ENCODE results near the gene CDAN1. TPM values are rescaled to one million over a fixed set of nuclear protein-coding genes. Genes with fewer than 3 reads are reported as not detected.

Gene CDAN1
- total and polyA plus RNA-seq, 10 of the 15 experiments (the other 5 are each of a cell fraction or from before 2014, with no cell fraction given): 0.56 to 14.2 (median 6.7) TPM

DNA sequence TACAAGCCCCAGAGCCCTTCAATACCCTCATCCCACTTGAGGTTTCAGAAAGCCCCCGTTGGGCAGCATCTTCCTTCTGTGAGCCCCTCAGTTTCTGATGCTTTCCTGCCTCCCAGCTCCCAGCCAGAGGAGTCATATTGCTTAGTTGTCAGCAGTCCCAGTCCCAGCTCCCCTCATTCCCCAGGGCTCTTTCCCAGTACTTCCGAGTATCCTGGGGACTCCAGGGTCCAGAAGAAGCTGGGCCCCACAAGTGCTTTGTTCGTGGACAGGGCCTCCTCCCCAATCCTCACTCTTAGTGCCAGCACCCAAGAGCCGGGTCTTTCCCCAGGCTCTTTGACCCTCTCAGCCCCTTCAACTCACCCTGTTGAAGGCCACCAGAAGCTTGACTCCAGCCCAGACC is 43.9 kb downstream of the CDAN1 start:
- intact Hi-C loops (cut with micrococcal nuclease; ENCODE audit: unreplicated experiment) (no loop called here), in situ Hi-C loops (cut with MboI) (no loop called here)
- ChIA-PET POLR2A (no interaction called here), RAD21 (ENCODE audit: unreplicated experiment) (no interaction called here), SMC1A (ENCODE audit: uncharacterized antibody, unreplicated experiment) (no interaction called here), CTCF (no interaction called here)
- no peaks in the 10 kb centered on the region for H4K20me1 ChIP-seq (ENCODE audit: control insufficient read depth, insufficient read depth)
- no peaks in the 10 kb centered on the region; a peak in 1 of 4 replicates for H3K36me3 ChIP-seq (ENCODE audit: control insufficient read depth in 2 of 2, insufficient read depth in 2 of 2, low read length in 1 of 2)
- BruUV-seq (replicated peaks): no TSS peak
- WGBS (ENCODE audit: insufficient coverage, insufficient replicate concordance, low lambda C conversion rate, missing lambda C conversion rate): 88% methylated on average over 4 of the region's 4 CpGs
- ATAC-seq: no peak
- H2AFZ ChIP-seq (ENCODE audit: control insufficient read depth, low read depth, low read length): no peak overlapping the region
- no peak overlapping the region for H3K9ac ChIP-seq (ENCODE audit: control insufficient read depth, insufficient read depth, low read length)
- no peaks in the 10 kb centered on the region for H3K27me3 ChIP-seq (replicated peaks in 1 of 2; ENCODE audit: control insufficient read depth in 2 of 2, insufficient read depth in 2 of 2, low read length in 1 of 2)
- H3K79me2 ChIP-seq (ENCODE audit: control insufficient read depth, insufficient read depth, low read length): no peaks in the 10 kb centered on the region
- H3K27ac ChIP-seq (ENCODE audit: control insufficient read depth, insufficient read depth): no peak overlapping the region
- TF ChIP-seq, protein P1, sequence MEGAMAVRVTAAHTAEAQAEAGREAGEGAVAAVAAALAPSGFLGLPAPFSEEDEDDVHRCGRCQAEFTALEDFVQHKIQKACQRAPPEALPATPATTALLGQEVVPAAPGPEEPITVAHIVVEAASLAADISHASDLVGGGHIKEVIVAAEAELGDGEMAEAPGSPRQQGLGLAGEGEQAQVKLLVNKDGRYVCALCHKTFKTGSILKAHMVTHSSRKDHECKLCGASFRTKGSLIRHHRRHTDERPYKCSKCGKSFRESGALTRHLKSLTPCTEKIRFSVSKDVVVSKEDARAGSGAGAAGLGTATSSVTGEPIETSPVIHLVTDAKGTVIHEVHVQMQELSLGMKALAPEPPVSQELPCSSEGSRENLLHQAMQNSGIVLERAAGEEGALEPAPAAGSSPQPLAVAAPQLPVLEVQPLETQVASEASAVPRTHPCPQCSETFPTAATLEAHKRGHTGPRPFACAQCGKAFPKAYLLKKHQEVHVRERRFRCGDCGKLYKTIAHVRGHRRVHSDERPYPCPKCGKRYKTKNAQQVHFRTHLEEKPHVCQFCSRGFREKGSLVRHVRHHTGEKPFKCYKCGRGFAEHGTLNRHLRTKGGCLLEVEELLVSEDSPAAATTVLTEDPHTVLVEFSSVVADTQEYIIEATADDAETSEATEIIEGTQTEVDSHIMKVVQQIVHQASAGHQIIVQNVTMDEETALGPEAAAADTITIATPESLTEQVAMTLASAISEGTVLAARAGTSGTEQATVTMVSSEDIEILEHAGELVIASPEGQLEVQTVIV (IDR thresholded peaks at IDR 0.05; ENCODE audit: borderline replicate concordance, partially characterized antibody): no peak
- TF ChIP-seq, protein P2, sequence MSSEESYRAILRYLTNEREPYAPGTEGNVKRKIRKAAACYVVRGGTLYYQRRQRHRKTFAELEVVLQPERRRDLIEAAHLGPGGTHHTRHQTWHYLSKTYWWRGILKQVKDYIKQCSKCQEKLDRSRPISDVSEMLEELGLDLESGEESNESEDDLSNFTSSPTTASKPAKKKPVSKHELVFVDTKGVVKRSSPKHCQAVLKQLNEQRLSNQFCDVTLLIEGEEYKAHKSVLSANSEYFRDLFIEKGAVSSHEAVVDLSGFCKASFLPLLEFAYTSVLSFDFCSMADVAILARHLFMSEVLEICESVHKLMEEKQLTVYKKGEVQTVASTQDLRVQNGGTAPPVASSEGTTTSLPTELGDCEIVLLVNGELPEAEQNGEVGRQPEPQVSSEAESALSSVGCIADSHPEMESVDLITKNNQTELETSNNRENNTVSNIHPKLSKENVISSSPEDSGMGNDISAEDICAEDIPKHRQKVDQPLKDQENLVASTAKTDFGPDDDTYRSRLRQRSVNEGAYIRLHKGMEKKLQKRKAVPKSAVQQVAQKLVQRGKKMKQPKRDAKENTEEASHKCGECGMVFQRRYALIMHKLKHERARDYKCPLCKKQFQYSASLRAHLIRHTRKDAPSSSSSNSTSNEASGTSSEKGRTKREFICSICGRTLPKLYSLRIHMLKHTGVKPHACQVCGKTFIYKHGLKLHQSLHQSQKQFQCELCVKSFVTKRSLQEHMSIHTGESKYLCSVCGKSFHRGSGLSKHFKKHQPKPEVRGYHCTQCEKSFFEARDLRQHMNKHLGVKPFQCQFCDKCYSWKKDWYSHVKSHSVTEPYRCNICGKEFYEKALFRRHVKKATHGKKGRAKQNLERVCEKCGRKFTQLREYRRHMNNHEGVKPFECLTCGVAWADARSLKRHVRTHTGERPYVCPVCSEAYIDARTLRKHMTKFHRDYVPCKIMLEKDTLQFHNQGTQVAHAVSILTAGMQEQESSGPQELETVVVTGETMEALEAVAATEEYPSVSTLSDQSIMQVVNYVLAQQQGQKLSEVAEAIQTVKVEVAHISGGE (CRISPR knock-in tag; IDR thresholded peaks at IDR 0.05): no peak
- TF ChIP-seq, protein P3, sequence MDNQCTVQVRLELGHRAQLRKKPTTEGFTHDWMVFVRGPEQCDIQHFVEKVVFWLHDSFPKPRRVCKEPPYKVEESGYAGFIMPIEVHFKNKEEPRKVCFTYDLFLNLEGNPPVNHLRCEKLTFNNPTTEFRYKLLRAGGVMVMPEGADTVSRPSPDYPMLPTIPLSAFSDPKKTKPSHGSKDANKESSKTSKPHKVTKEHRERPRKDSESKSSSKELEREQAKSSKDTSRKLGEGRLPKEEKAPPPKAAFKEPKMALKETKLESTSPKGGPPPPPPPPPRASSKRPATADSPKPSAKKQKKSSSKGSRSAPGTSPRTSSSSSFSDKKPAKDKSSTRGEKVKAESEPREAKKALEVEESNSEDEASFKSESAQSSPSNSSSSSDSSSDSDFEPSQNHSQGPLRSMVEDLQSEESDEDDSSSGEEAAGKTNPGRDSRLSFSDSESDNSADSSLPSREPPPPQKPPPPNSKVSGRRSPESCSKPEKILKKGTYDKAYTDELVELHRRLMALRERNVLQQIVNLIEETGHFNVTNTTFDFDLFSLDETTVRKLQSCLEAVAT (IDR thresholded peaks at IDR 0.05): no peak
- TF ChIP-seq, protein P4, sequence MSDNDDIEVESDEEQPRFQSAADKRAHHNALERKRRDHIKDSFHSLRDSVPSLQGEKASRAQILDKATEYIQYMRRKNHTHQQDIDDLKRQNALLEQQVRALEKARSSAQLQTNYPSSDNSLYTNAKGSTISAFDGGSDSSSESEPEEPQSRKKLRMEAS (IDR thresholded peaks at IDR 0.05; ENCODE audit: low read depth, low read length): no peak
- no peak for TF ChIP-seq SMAD5 (IDR thresholded peaks at IDR 0.05; ENCODE audit: low read depth)
- no peak for TF ChIP-seq POLR2AphosphoS5 (IDR thresholded peaks at IDR 0.05; ENCODE audit: low read length)
- TF ChIP-seq HDGF (IDR thresholded peaks at IDR 0.05): no peak
- TF ChIP-seq CBX5 (IDR thresholded peaks at IDR 0.05; ENCODE audit: low read depth): no peak
- TF ChIP-seq, protein P5, sequence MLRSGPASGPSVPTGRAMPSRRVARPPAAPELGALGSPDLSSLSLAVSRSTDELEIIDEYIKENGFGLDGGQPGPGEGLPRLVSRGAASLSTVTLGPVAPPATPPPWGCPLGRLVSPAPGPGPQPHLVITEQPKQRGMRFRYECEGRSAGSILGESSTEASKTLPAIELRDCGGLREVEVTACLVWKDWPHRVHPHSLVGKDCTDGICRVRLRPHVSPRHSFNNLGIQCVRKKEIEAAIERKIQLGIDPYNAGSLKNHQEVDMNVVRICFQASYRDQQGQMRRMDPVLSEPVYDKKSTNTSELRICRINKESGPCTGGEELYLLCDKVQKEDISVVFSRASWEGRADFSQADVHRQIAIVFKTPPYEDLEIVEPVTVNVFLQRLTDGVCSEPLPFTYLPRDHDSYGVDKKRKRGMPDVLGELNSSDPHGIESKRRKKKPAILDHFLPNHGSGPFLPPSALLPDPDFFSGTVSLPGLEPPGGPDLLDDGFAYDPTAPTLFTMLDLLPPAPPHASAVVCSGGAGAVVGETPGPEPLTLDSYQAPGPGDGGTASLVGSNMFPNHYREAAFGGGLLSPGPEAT (IDR thresholded peaks at IDR 0.05; ENCODE audit: low read depth): no peak
- H3K4me1 ChIP-seq (ENCODE audit: control insufficient read depth, insufficient read depth, low read length): no peaks in the 10 kb centered on the region
- no peaks in the 10 kb centered on the region for H3K9me3 ChIP-seq (replicated peaks; ENCODE audit: control insufficient read depth, insufficient read depth, low read length)
- no peak overlapping the region for H3K4me3 ChIP-seq
- FAIRE-seq: no peak
- DNase-seq (ENCODE audit: low read depth, low spot score): no peak
- no peak overlapping the region for H3K4me2 ChIP-seq (ENCODE audit: control insufficient read depth, insufficient read depth)

Data from GM12878 (cell line).